Glutamatergic neuron (in vitro differentiated cells): ENCODE measurements around the gene COG2. TPM values are rescaled to one million over a fixed set of nuclear protein-coding genes. Genes with fewer than 3 reads are reported as not detected.

ENCODE experiments used
- DNase-seq: peaks from one replicate; pipeline ENCODE4 v3.0.0; 2022
- H3K27ac Mint-ChIP-seq: one replicate; pipeline ENCODE4 v1.8.0; 2020; ENCODE audit warnings: mild to moderate bottlenecking, mixed read lengths, inconsistent platforms; ENCODE audit not compliant: unreplicated experiment
- H3K27me3 Mint-ChIP-seq: one replicate; pipeline ENCODE4 v1.8.0; 2020; ENCODE audit warnings: mild to moderate bottlenecking, moderate library complexity, mixed read lengths, inconsistent platforms; ENCODE audit not compliant: unreplicated experiment
- H3K36me3 Mint-ChIP-seq: one replicate; pipeline ENCODE4 v1.8.0; 2020; ENCODE audit warnings: mild to moderate bottlenecking, mixed read lengths, inconsistent platforms; ENCODE audit not compliant: unreplicated experiment
- H3K4me1 Mint-ChIP-seq: one replicate; pipeline ENCODE4 v1.8.0; 2020; ENCODE audit warnings: mild to moderate bottlenecking, low read depth, mixed read lengths, inconsistent platforms; ENCODE audit not compliant: unreplicated experiment
- H3K4me3 Mint-ChIP-seq: one replicate; pipeline ENCODE4 v1.8.0; 2020; ENCODE audit warnings: mild to moderate bottlenecking, mixed read lengths, inconsistent platforms; ENCODE audit not compliant: unreplicated experiment
- H3K9me3 Mint-ChIP-seq: one replicate; pipeline ENCODE4 v1.8.0; 2020; ENCODE audit warnings: mild to moderate bottlenecking, moderate library complexity, mixed read lengths, inconsistent platforms; ENCODE audit not compliant: unreplicated experiment
- total RNA-seq: library from RNA; stranded (reverse); fragmentation: NEBNext Ultra II Directional; extraction: Animal tissue kit (Norgen Biotek cat#: 25700); gene quantifications from one replicate; pipeline ENCODE4 v1.2.1, GENCODE V29; 2021; ENCODE audit not compliant: unreplicated experiment
- TF ChIP-seq, protein P1 (sequence below): fragments of 200-600 bp; sonication (generic); IDR thresholded peaks from one replicate; pipeline ENCODE4 v1.5.0; 2021; ENCODE audit not compliant: partially characterized antibody, unreplicated experiment

Gene COG2
- total RNA-seq, 1 donor from 2014 or later = 29.0 TPM

DNA sequence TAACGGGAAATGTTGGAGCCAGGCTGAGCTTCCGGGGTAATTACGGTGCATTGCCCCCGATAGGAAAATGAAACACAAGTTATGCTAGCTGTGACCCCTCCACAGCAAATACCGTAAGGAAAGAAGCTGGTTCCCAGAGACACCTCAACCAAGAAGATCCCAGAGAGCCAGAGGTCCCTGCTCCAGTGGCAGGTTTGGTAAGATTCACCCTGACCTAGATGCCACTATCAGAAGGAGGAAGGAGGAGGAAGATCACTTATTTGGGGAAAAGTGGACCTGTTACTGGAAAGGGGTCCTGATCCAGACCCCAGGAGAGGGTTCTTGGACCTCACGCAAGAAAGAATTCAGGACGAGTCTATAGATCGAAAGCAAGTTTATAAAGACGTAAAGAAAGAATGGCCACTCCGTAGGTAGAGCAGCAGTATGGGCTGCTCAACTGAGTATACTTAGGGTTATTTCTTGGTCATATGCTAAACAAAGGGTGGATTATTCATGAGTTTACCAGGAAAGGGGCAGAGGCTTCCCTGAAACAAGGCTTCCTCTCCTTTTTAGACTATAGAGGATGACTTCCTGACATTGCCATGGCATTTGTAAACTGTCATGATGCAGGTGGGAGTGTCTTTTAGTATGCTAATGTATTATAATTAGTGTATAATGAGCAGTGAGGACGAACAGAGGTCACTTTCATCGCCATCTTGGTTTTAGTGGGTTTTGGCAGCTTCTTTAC, 97.4 kb downstream of the COG2 start:
- Mint-ChIP-seq H3K9me3 (peaks cover 3% of the 10 kb centered on the region), H3K27ac (no peak overlapping the region), H3K36me3 (peaks cover 11% of the 10 kb centered on the region), H3K27me3 (peaks cover 4% of the 10 kb centered on the region), H3K4me3 (no peak overlapping the region), H3K4me1 (peaks cover under 1% of the 10 kb centered on the region)
- TF ChIP-seq, protein P1, sequence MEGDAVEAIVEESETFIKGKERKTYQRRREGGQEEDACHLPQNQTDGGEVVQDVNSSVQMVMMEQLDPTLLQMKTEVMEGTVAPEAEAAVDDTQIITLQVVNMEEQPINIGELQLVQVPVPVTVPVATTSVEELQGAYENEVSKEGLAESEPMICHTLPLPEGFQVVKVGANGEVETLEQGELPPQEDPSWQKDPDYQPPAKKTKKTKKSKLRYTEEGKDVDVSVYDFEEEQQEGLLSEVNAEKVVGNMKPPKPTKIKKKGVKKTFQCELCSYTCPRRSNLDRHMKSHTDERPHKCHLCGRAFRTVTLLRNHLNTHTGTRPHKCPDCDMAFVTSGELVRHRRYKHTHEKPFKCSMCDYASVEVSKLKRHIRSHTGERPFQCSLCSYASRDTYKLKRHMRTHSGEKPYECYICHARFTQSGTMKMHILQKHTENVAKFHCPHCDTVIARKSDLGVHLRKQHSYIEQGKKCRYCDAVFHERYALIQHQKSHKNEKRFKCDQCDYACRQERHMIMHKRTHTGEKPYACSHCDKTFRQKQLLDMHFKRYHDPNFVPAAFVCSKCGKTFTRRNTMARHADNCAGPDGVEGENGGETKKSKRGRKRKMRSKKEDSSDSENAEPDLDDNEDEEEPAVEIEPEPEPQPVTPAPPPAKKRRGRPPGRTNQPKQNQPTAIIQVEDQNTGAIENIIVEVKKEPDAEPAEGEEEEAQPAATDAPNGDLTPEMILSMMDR = no peak
- DNase-seq = no peak

Other genes starting within 250 kb of the COG2 start
- 72.4 TPM for gene PGBD5, start 216.1 kb upstream of the COG2 start, total RNA-seq
- gene AGT, start 71.6 kb downstream of the COG2 start, total RNA-seq = 6.3 TPM
- gene CAPN9, start 104.9 kb downstream of the COG2 start, total RNA-seq = not detected
- gene C1orf198, start 226.0 kb downstream of the COG2 start, total RNA-seq = 27.3 TPM